H1 (cell line): Measurements from ENCODE around the gene CX3CL1. TPM values are rescaled to one million over a fixed set of nuclear protein-coding genes. Genes with fewer than 3 reads are reported as not detected.

Source experiments
- CTCF ChIA-PET: fragments of 300-600 bp; sonication (Branson Sonifier 250); formaldehyde crosslinking; loops from one replicate; lab custom pipeline; 2021; ENCODE audit not compliant: partially characterized antibody; lab: Charles Lee
- POLR2A ChIA-PET: fragments of 300-600 bp; sonication (Branson Sonifier 250); formaldehyde crosslinking; loops from one replicate; lab custom pipeline; 2021; ENCODE audit warnings: inconsistent platforms; ENCODE audit not compliant: partially characterized antibody; lab: Charles Lee
- DNase-seq, 2 experiments: peaks; one replicate each; pipeline versions ENCODE4 v3.0.0 to v3.0.0-alpha.2; 2010 to 2022; ENCODE audit warnings: low spot score in 2 of 2, low read depth in 1 of 2, mixed read lengths in 1 of 2
- FAIRE-seq: peaks from 2 replicates; lab custom pipeline; 2011; peaks lifted over from hg19 to GRCh38; lab: Jason Lieb, UNC
- H2AFZ ChIP-seq: 2 replicates; pipeline ENCODE4 v1.8.1; 2012; ENCODE audit warnings: low read length, inconsistent platforms
- H2AK5ac ChIP-seq: 2 replicates; pipeline ENCODE4 v1.6.1; 2013; ENCODE audit warnings: low read depth, low read length
- H2BK120ac ChIP-seq: replicated peaks from 2 replicates; pipeline ENCODE3; 2013; ENCODE audit warnings: low read depth, low read length, inconsistent platforms
- H2BK12ac ChIP-seq: 2 replicates; pipeline ENCODE4 v1.6.1; 2013; ENCODE audit warnings: low read depth, low read length
- H2BK15ac ChIP-seq: 2 replicates; pipeline ENCODE4 v1.6.1; 2013; ENCODE audit warnings: low read length
- H2BK20ac ChIP-seq: 2 replicates; pipeline ENCODE4 v1.6.1; 2013; ENCODE audit warnings: low read length
- H2BK5ac ChIP-seq: 2 replicates; pipeline ENCODE4 v1.6.1; 2013; ENCODE audit warnings: low read depth, low read length
- H3K14ac ChIP-seq: 2 replicates; pipeline ENCODE4 v1.6.1; 2013; ENCODE audit warnings: inconsistent platforms; ENCODE audit not compliant: insufficient read length
- H3K18ac ChIP-seq: 2 replicates; pipeline ENCODE4 v1.6.1; 2013; ENCODE audit warnings: low read length; ENCODE audit errors: extremely low read depth
- H3K23ac ChIP-seq: 2 replicates; pipeline ENCODE4 v1.6.1; 2013; ENCODE audit warnings: inconsistent platforms; ENCODE audit not compliant: insufficient read length
- H3K23me2 ChIP-seq: 2 replicates; pipeline ENCODE4 v1.6.1; 2013; ENCODE audit warnings: low read depth, low read length
- H3K27ac ChIP-seq: 2 replicates; pipeline ENCODE4 v1.6.1; 2011; ENCODE audit warnings: low read depth, low read length, inconsistent platforms
- H3K27me3 ChIP-seq, 4 experiments: replicated peaks in 1 of 4; 1 replicate in 1 of 4; 2 replicates in 3 of 4; pipeline versions ENCODE4 v1.6.1 to v1.8.1; 2011 to 2013; ENCODE audit warnings: low read length in 3 of 4, mild to moderate bottlenecking in 3 of 4, inconsistent platforms in 2 of 4, mixed read lengths in 2 of 4, moderate library complexity in 1 of 4; ENCODE audit not compliant: control insufficient read depth in 3 of 4, insufficient read depth in 3 of 4; ENCODE audit errors: extremely low read depth in 1 of 4
- H3K36me3 ChIP-seq, 4 experiments: 2 replicates each; pipeline versions ENCODE4 v1.6.1 to v1.8.1; 2011 to 2013; ENCODE audit warnings: mild to moderate bottlenecking in 4 of 4, low read length in 3 of 4, moderate library complexity in 2 of 4, control low read depth in 1 of 4, inconsistent platforms in 1 of 4; ENCODE audit not compliant: insufficient read depth in 4 of 4, control insufficient read depth in 2 of 4
- H3K4ac ChIP-seq: replicated peaks from 2 replicates; pipeline ENCODE3; 2013; ENCODE audit warnings: low read length, low read depth, mixed read lengths, inconsistent platforms; ENCODE audit not compliant: insufficient read length
- H3K4me1 ChIP-seq, 4 experiments: replicated peaks in 1 of 4; 1 replicate in 1 of 4; 2 replicates in 3 of 4; pipeline versions ENCODE4 v1.6.1 to v1.8.1; 2011 to 2013; ENCODE audit warnings: low read length in 3 of 4, inconsistent platforms in 2 of 4, mixed read lengths in 1 of 4; ENCODE audit not compliant: insufficient read depth in 4 of 4, control insufficient read depth in 3 of 4
- H3K4me2 ChIP-seq, 2 experiments: 2 replicates each; pipeline versions ENCODE4 v1.6.1 to v1.8.1; 2011 to 2013; ENCODE audit warnings: low read depth in 2 of 2, low read length in 2 of 2, control low read depth in 1 of 2, inconsistent platforms in 1 of 2, mild to moderate bottlenecking in 1 of 2; ENCODE audit not compliant: insufficient read depth in 1 of 2
- H3K4me3 ChIP-seq, 4 experiments: fragments of 200-600, 300-600 bp in 1 of 4; sonication (generic), shearing (Covaris generic), sonication (Bioruptor Twin) in 1 of 4; 2 replicates each; pipeline versions ENCODE4 v1.5.1 to v1.8.1; 2011 to 2016; ENCODE audit warnings: low read length in 4 of 4, low read depth in 3 of 4, control low read depth in 2 of 4, inconsistent platforms in 2 of 4, mild to moderate bottlenecking in 2 of 4, mixed read lengths in 1 of 4, moderate library complexity in 1 of 4; ENCODE audit not compliant: insufficient read depth in 2 of 4; ENCODE audit errors: extremely low read depth in 1 of 4
- H3K56ac ChIP-seq: replicated peaks from 2 replicates; pipeline ENCODE3; 2013; ENCODE audit warnings: low read depth, mild to moderate bottlenecking, mixed read lengths, low read length, inconsistent platforms; ENCODE audit not compliant: insufficient read length
- H3K79me1 ChIP-seq: 2 replicates; pipeline ENCODE4 v1.6.1; 2013; ENCODE audit warnings: low read depth, low read length, control low read depth
- H3K79me2 ChIP-seq, 2 experiments: 2 replicates each; pipeline versions ENCODE4 v1.6.1 to v1.8.1; 2012 to 2013; ENCODE audit warnings: low read length in 2 of 2, mild to moderate bottlenecking in 2 of 2, inconsistent platforms in 1 of 2; ENCODE audit not compliant: insufficient read depth in 2 of 2, control insufficient read depth in 1 of 2
- H3K9ac ChIP-seq, 4 experiments: replicated peaks in 1 of 4; 1 replicate in 1 of 4; 2 replicates in 3 of 4; pipeline versions ENCODE4 v1.6.1 to v1.8.1; 2011 to 2013; ENCODE audit warnings: low read depth in 3 of 4, low read length in 3 of 4, control low read depth in 2 of 4, mild to moderate bottlenecking in 2 of 4, moderate library complexity in 2 of 4, inconsistent platforms in 1 of 4; ENCODE audit errors: extremely low read depth in 1 of 4
- H3K9me3 ChIP-seq, 2 experiments: 2 replicates each; pipeline versions ENCODE4 v1.6.1 to v1.8.1; 2012 to 2013; ENCODE audit warnings: mild to moderate bottlenecking in 2 of 2, moderate library complexity in 2 of 2, control low read depth in 1 of 2, inconsistent platforms in 1 of 2, low read depth in 1 of 2, low read length in 1 of 2, mixed read lengths in 1 of 2; ENCODE audit not compliant: insufficient read depth in 2 of 2
- H4K20me1 ChIP-seq, 2 experiments: replicated peaks in 1 of 2; 2 replicates each; pipeline versions ENCODE3 to v1.8.1; 2011 to 2013; ENCODE audit warnings: inconsistent platforms in 2 of 2, low read length in 2 of 2, mild to moderate bottlenecking in 1 of 2; ENCODE audit not compliant: insufficient read depth in 2 of 2, control insufficient read depth in 1 of 2
- H4K5ac ChIP-seq: 2 replicates; pipeline ENCODE4 v1.6.1; 2013; ENCODE audit warnings: low read length, low read depth, mixed read lengths, inconsistent platforms; ENCODE audit not compliant: insufficient read length
- H4K8ac ChIP-seq: 2 replicates; pipeline ENCODE4 v1.8.0; 2013; ENCODE audit warnings: mild to moderate bottlenecking, moderate library complexity, low read length, inconsistent platforms; ENCODE audit not compliant: insufficient read depth; ENCODE audit errors: extremely low read depth
- H4K91ac ChIP-seq: replicated peaks from 2 replicates; pipeline ENCODE3; 2013; ENCODE audit warnings: low read length, mixed read lengths, inconsistent platforms; ENCODE audit not compliant: insufficient read length
- KDM4A ChIP-seq: IDR thresholded peaks from one replicate; pipeline ENCODE4 v1.7.1; 2012; ENCODE audit warnings: low read depth, mild to moderate bottlenecking, moderate library complexity, low read length, inconsistent platforms; ENCODE audit not compliant: severe bottlenecking
- POLR2A ChIP-seq, 2 experiments: IDR thresholded peaks; 1 replicate in 1 of 2; 2 replicates in 1 of 2; pipeline ENCODE4 v1.6.1; 2011; ENCODE audit warnings: low read depth in 2 of 2, low read length in 2 of 2, mild to moderate bottlenecking in 2 of 2; ENCODE audit errors: control extremely low read depth in 1 of 2
- RXRA ChIP-seq: IDR thresholded peaks from 2 replicates; pipeline ENCODE4 v1.6.1; 2011; ENCODE audit warnings: low read depth, mild to moderate bottlenecking, low read length, moderate library complexity; ENCODE audit not compliant: insufficient read depth
- SAP30 ChIP-seq: fragments of 300-600 bp; sonication (generic); IDR thresholded peaks from 2 replicates; pipeline ENCODE4 v1.7.1; 2012; ENCODE audit warnings: low read length, moderate library complexity, mild to moderate bottlenecking, inconsistent platforms; ENCODE audit not compliant: insufficient read depth, insufficient replicate concordance
- WGBS, 2 experiments: shearing (Covaris generic) in 1 of 2; methylation state at CpG; one replicate each; pipeline versions ENCODE4 v1.1.6 to v1.1.7; 2013 to 2015; ENCODE audit warnings: low lambda C conversion rate in 2 of 2, mixed read lengths in 2 of 2, inconsistent platforms in 1 of 2, low coverage in 1 of 2, missing lambda C conversion rate in 1 of 2; ENCODE audit not compliant: insufficient replicate concordance in 2 of 2, insufficient coverage in 1 of 2, insufficient read length in 1 of 2; ENCODE audit errors: extremely low coverage in 1 of 2, missing lambda C conversion rate in 1 of 2; 5-methylcytosine and 5-hydroxymethylcytosine counted together
- polyA plus RNA-seq, 7 experiments: library from polyadenylated mRNA; depleted of rRNA in 3 of 7; stranded (reverse) in 5 of 7; unstranded in 2 of 7; fragments of >200 nt in 5 of 7; fragments of 200-250 nt in 2 of 7; gene quantifications; 1 replicate in 5 of 7; 2 replicates in 1 of 7; 4 replicates in 1 of 7; pipeline versions ENCODE4 v1.2.1 to v1.2.3, GENCODE V29; 2011 to 2013; ENCODE audit warnings: missing spikeins in 2 of 7, mixed read lengths in 2 of 7
- total RNA-seq: library from RNA; stranded (reverse); fragmentation: NEBNext Ultra II Directional; extraction: Animal tissue kit (Norgen Biotek cat#: 25700); gene quantifications from 2 replicates; pipeline ENCODE4 v1.2.1, GENCODE V29; 2021

CX3CL1 gene
- total and polyA plus RNA-seq, 2 of the 8 experiments (the other 6 are each of a cell fraction or from before 2014, with no cell fraction given) = 1.4 to 3.0 TPM

DNA sequence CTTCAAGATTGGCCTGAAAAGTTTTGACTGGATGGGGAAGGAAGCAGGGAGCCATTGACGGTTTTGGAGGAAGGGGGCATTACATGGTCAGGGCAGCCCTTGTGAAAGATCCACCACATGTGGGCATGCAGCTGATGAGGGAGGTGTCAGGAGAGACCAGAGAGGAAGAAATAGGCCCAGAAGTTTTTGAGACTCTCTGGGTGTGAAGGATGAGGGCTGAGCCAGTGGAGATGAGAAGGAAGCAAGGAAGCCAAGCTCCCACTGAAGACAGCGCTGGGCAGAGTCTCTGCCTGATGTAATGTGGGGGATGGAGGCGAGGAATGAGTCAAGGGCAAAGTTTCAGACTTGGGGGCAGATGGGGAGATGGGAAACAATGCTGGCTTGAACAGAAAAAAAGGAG, 32.8 kb downstream of the CX3CL1 start:
- H3K27me3 ChIP-seq = no peaks in the 10 kb centered on the region
- no peaks in the 10 kb centered on the region for H3K79me2 ChIP-seq
- H3K79me1 ChIP-seq = no peaks in the 10 kb centered on the region
- H2BK12ac ChIP-seq = no peak overlapping the region
- H3K27ac ChIP-seq = no peak overlapping the region
- H4K8ac ChIP-seq = no peak overlapping the region
- H3K4me1 ChIP-seq = no peaks in the 10 kb centered on the region
- no peaks in the 10 kb centered on the region; a peak in 1 of 4 replicates for H3K9me3 ChIP-seq
- H3K56ac ChIP-seq = no peak overlapping the region
- no peak overlapping the region for H3K4me3 ChIP-seq
- FAIRE-seq = no peak
- H3K36me3 ChIP-seq = no peaks in the 10 kb centered on the region
- no peak overlapping the region for H2BK5ac ChIP-seq
- no peak for TF ChIP-seq POLR2A (IDR thresholded peaks at IDR 0.05; ENCODE audit: control extremely low read depth in 1 of 2, low read depth in 2 of 2, low read length in 2 of 2)
- no peak for TF ChIP-seq SAP30
- TF ChIP-seq RXRA = no peak
- no peak for TF ChIP-seq KDM4A
- TF ChIP-seq, all 59 proteins: peak for 0
- Histone ChIP-seq H3K23me2 (peaks cover 9% of the 10 kb centered on the region; the same call in 1 of the 2 replicates), H2BK15ac (no peak overlapping the region), H4K91ac (no peak overlapping the region), H3K14ac (no peak overlapping the region), H3K9ac (no peak overlapping the region), H2AFZ (no peak overlapping the region), H4K20me1 (peaks cover 0 to 4% of the 10 kb centered on the region in 2 experiments), H2AK5ac (no peak overlapping the region), H4K5ac (no peak overlapping the region), H3K4ac (no peak overlapping the region), H2BK120ac (no peak overlapping the region), H3K4me2 (no peak overlapping the region), H3K18ac (no peak overlapping the region), H2BK20ac (no peak overlapping the region), H3K23ac (no peak overlapping the region)
- ChIA-PET CTCF (interaction anchor here (0.9 to 4.3 kb wide), 10 partner anchors 9 to 160 kb away, joined by 3 to 39 read pairs (median 3); partner anchors contain the start of gene ARL2BP), POLR2A (interaction anchor here (1.8 kb wide), 1 partner anchor 12 kb away, joined by 10 read pairs; no protein-coding TSS in a partner anchor)
- DNase-seq = no peak
- 95% methylated on average over 3 of the region's 3 CpGs; no CpG with 5 or more reads in 1 of the 2 experiments for WGBS, 2 experiments
